ENCODE data around the gene NKAIN2.
"Not testable (repeated sequence)": the region's sequence is repeated elsewhere in the genome, so short reads cannot be mapped to it uniquely, and the experiment has no call there.

The NKAIN2 gene

GRCh38 chr6:123913863-123914262 lies 110.2 kb downstream of the NKAIN2 start:
- no peak for DNase-seq (ENCODE audit: extremely low read depth, low read depth)
- TF ChIP-seq CTCF (IDR thresholded peaks at IDR 0.05; ENCODE audit: low read depth, low read length), result no peak

GRCh38 chr6:123923379-123923778 lies 119.7 kb downstream of the NKAIN2 start:
- not testable (repeated sequence) for DNase-seq (ENCODE audit: extremely low read depth, low read depth)

- no peak for TF ChIP-seq CTCF (IDR thresholded peaks at IDR 0.05; ENCODE audit: low read depth, low read length)
- no peak for DNase-seq (ENCODE audit: extremely low read depth, low read depth)
Measured at GRCh38 chr6:123925350-123925749, 121.7 kb downstream of the NKAIN2 start.

- DNase-seq (ENCODE audit: extremely low read depth, low read depth), result no peak
Measured at GRCh38 chr6:123925842-123926399, 122.3 kb downstream of the NKAIN2 start.

GRCh38 chr6:123928529-123928928 lies 124.9 kb downstream of the NKAIN2 start:
- no peak for DNase-seq (ENCODE audit: extremely low read depth, low read depth)
- no peak for TF ChIP-seq CTCF (IDR thresholded peaks at IDR 0.05; ENCODE audit: low read depth, low read length)

More at GRCh38 chr6:123925842-123926399, 122.3 kb downstream of the NKAIN2 start:
- no peak for TF ChIP-seq CTCF (IDR thresholded peaks at IDR 0.05; ENCODE audit: low read depth, low read length)

- no peak for TF ChIP-seq CTCF (IDR thresholded peaks at IDR 0.05; ENCODE audit: low read depth, low read length)
- DNase-seq (ENCODE audit: extremely low read depth, low read depth), result no peak
Measured at GRCh38 chr6:123931928-123932327, 128.3 kb downstream of the NKAIN2 start.

- DNase-seq (ENCODE audit: extremely low read depth, low read depth), result no peak
Measured at GRCh38 chr6:123940551-123940950, 136.9 kb downstream of the NKAIN2 start.

More at GRCh38 chr6:123940551-123940950, 136.9 kb downstream of the NKAIN2 start:
- no peak for TF ChIP-seq CTCF (IDR thresholded peaks at IDR 0.05; ENCODE audit: low read depth, low read length)
